SH-SY5Y (cell line): ENCODE data around the gene CNPY4.

Experiments used
- GATA2 ChIP-seq: IDR thresholded peaks from 2 replicates; pipeline ENCODE4 v1.6.1; 2011; ENCODE audit warnings: mild to moderate bottlenecking, low read depth, low read length
- GATA3 ChIP-seq: IDR thresholded peaks from 2 replicates; pipeline ENCODE4 v1.6.1; 2011; ENCODE audit warnings: low read depth, mild to moderate bottlenecking, low read length, moderate library complexity

DNA sequence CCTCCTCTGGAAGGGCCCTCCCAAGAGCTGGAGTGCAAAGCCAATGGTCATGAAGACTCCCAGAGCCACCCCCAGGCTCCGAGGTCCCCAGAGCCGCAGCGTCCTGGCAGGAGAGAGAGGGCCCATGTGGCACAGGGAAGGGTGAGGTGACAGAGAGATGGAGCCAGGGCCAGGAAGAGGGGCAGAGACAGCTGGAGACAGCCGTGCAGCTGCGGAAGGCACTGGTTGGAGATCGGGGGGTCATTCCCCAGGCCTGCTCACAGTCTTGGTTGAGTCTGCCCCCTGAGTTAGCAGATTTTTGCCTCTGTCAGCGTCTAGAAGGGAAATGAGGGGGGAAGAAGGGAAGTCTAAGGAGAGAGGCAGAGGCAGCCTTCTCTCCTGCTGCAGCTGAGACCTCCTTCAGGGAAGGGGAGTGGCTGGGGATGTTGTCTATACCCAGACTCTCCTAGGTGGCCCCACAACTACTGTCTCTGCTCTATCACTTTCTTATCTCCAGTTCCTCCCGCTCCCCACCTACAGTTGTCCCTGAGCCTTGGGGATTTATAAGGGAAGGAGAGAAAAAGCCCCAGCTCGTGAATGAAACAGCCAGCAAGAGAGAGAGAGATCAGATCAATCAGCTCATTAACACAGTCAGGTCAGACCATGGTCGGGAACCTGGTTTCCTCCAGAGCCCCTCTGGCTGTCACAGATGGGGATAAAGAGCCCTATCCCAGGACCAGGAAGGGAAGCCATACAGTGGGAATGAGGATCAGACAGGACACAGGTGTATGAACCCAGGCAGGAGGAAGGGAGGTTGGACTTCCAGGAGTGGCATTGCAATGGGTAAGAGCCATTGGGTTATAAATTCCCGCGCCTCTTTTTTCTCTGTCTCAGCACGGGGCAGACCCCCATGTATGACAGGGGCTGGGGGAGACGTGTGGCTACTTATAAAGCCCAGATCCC is 47.8 kb downstream of the CNPY4 start:
- TF ChIP-seq GATA2: no peak; the same call in 1 of the 2 replicates
- TF ChIP-seq GATA3: no peak
